ENCODE results near the gene EMP2.

- no peak for TF ChIP-seq CTCF (IDR thresholded peaks at IDR 0.05)
- TF ChIP-seq POLR2A (IDR thresholded peaks at IDR 0.05) = no peak
Observed at GRCh38 chr16:10619271-10619849, 39.0 kb upstream of the EMP2 start.
